ENCODE measurements around the gene MRPL12. TPM values are rescaled to one million over a fixed set of nuclear protein-coding genes. Genes with fewer than 3 reads are reported as not detected.

MRPL12 gene
- total and polyA plus RNA-seq, 3 experiments from 2014 or later: 53.6 to 255 (median 246) TPM

- H3K4me1 Mint-ChIP-seq: peaks cover 3 to 8% (median 5%) of the 10 kb centered on the region in 3 donors
- no peaks in the 10 kb centered on the region for H3K36me3 Mint-ChIP-seq
- Histone ChIP-seq H3K4me3 (ENCODE audit: low read length) (no peak overlapping the region), H3K4me1 (ENCODE audit: insufficient read depth, low read length) (peaks cover 9% of the 10 kb centered on the region), H3K36me3 (ENCODE audit: insufficient read depth, low read length) (no peaks in the 10 kb centered on the region), H3K27ac (ENCODE audit: low read depth, low read length) (no peak overlapping the region), H3K9me3 (ENCODE audit: low read length) (no peaks in the 10 kb centered on the region), H3K27me3 (ENCODE audit: insufficient read depth, low read length, poor library complexity, severe bottlenecking) (no peaks in the 10 kb centered on the region)
- peaks cover 0 to 1% (median 0%) of the 10 kb centered on the region in 5 donors for H3K9me3 Mint-ChIP-seq
- peak overlapping the region in 1 of 8 donors; percentile 26 for H3K27ac Mint-ChIP-seq
- ChIA-PET CTCF (no interaction called here), POLR2A (interaction anchor here (0.6 kb wide), 1 partner anchor 324 kb away, joined by 4 read pairs; no protein-coding TSS in a partner anchor)
- no peak for DNase-seq
- no peak overlapping the region for H3K4me3 Mint-ChIP-seq
- no peaks in the 10 kb centered on the region for H3K27me3 Mint-ChIP-seq
Observed at GRCh38 chr17:81717049-81717765, 14.0 kb downstream of the MRPL12 start.

GRCh38 chr17:81717766-81718089, 14.6 kb downstream of the MRPL12 start:
- no peaks in the 10 kb centered on the region for H3K36me3 Mint-ChIP-seq
- H3K27ac ChIP-seq (ENCODE audit: low read depth, low read length): no peak overlapping the region
- ChIA-PET CTCF (no interaction called here), POLR2A (no interaction called here)
- H3K4me1 Mint-ChIP-seq: peaks cover 2 to 7% (median 3%) of the 10 kb centered on the region in 3 donors
- no peak overlapping the region for H3K4me3 ChIP-seq (ENCODE audit: low read length)
- peaks cover 7% of the 10 kb centered on the region for H3K4me1 ChIP-seq (ENCODE audit: insufficient read depth, low read length)
- H3K36me3 ChIP-seq (ENCODE audit: insufficient read depth, low read length): no peaks in the 10 kb centered on the region
- no peak overlapping the region for H3K4me3 Mint-ChIP-seq
- no peaks in the 10 kb centered on the region for H3K9me3 ChIP-seq (ENCODE audit: low read length)
- no peak overlapping the region for H3K27ac Mint-ChIP-seq
- H3K27me3 ChIP-seq (ENCODE audit: insufficient read depth, low read length, poor library complexity, severe bottlenecking): no peaks in the 10 kb centered on the region
- no peak for DNase-seq
- peaks cover 0 to 1% (median 0%) of the 10 kb centered on the region in 5 donors for H3K9me3 Mint-ChIP-seq
- no peaks in the 10 kb centered on the region for H3K27me3 Mint-ChIP-seq

GRCh38 chr17:81719410-81720266, 16.5 kb downstream of the MRPL12 start:
- Histone ChIP-seq H3K27ac (ENCODE audit: low read depth, low read length) (no peak overlapping the region), H3K4me3 (ENCODE audit: low read length) (no peak overlapping the region), H3K9me3 (ENCODE audit: low read length) (no peaks in the 10 kb centered on the region), H3K36me3 (ENCODE audit: insufficient read depth, low read length) (no peaks in the 10 kb centered on the region), H3K4me1 (ENCODE audit: insufficient read depth, low read length) (no peaks in the 10 kb centered on the region), H3K27me3 (ENCODE audit: insufficient read depth, low read length, poor library complexity, severe bottlenecking) (no peaks in the 10 kb centered on the region)
- H3K9me3 Mint-ChIP-seq: no peaks in the 10 kb centered on the region
- H3K27me3 Mint-ChIP-seq: peaks cover 0 to 7% of the 10 kb centered on the region in 2 donors
- no peaks in the 10 kb centered on the region for H3K36me3 Mint-ChIP-seq
- DNase-seq: no peak
- ChIA-PET CTCF (no interaction called here), POLR2A (no interaction called here)
- H3K27ac Mint-ChIP-seq: no peak overlapping the region
- no peak overlapping the region for H3K4me3 Mint-ChIP-seq
- no peaks in the 10 kb centered on the region for H3K4me1 Mint-ChIP-seq

GRCh38 chr17:81720267-81721071, 17.3 kb downstream of the MRPL12 start:
- Mint-ChIP-seq H3K27ac (no peak overlapping the region), H3K36me3 (no peaks in the 10 kb centered on the region), H3K9me3 (no peaks in the 10 kb centered on the region), H3K4me1 (no peaks in the 10 kb centered on the region), H3K4me3 (no peak overlapping the region), H3K27me3 (peaks cover 0 to 7% of the 10 kb centered on the region in 2 donors)
- POLR2A ChIA-PET: no interaction called here
- Histone ChIP-seq H3K9me3 (ENCODE audit: low read length) (no peaks in the 10 kb centered on the region), H3K36me3 (ENCODE audit: insufficient read depth, low read length) (no peaks in the 10 kb centered on the region), H3K4me1 (ENCODE audit: insufficient read depth, low read length) (no peaks in the 10 kb centered on the region), H3K27me3 (ENCODE audit: insufficient read depth, low read length, poor library complexity, severe bottlenecking) (no peaks in the 10 kb centered on the region), H3K4me3 (ENCODE audit: low read length) (no peak overlapping the region), H3K27ac (ENCODE audit: low read depth, low read length) (no peak overlapping the region)
- CTCF ChIA-PET: no interaction called here
- DNase-seq: no peak

- POLR2A ChIA-PET: interaction anchor here (0.6 kb wide), 2 partner anchors 55 to 101 kb away, joined by 3 to 5 read pairs; no protein-coding TSS in a partner anchor
- Mint-ChIP-seq H3K4me1 (no peaks in the 10 kb centered on the region), H3K4me3 (no peak overlapping the region), H3K27me3 (peaks cover 3 to 15% of the 10 kb centered on the region in 2 donors), H3K9me3 (no peaks in the 10 kb centered on the region), H3K27ac (no peak overlapping the region), H3K36me3 (no peaks in the 10 kb centered on the region)
- DNase-seq: no peak
- Histone ChIP-seq H3K4me3 (ENCODE audit: low read length) (no peak overlapping the region), H3K27ac (ENCODE audit: low read depth, low read length) (no peak overlapping the region), H3K27me3 (ENCODE audit: insufficient read depth, low read length, poor library complexity, severe bottlenecking) (no peaks in the 10 kb centered on the region), H3K36me3 (ENCODE audit: insufficient read depth, low read length) (no peaks in the 10 kb centered on the region), H3K4me1 (ENCODE audit: insufficient read depth, low read length) (no peaks in the 10 kb centered on the region), H3K9me3 (ENCODE audit: low read length) (no peaks in the 10 kb centered on the region)
- CTCF ChIA-PET: no interaction called here
Observed at GRCh38 chr17:81722184-81723120, 19.3 kb downstream of the MRPL12 start.

- POLR2A ChIA-PET: interaction anchor here (0.7 kb wide), 1 partner anchor 205 kb away, joined by 4 read pairs; no protein-coding TSS in a partner anchor
- H3K9me3 Mint-ChIP-seq: no peaks in the 10 kb centered on the region
- Histone ChIP-seq H3K9me3 (ENCODE audit: low read length) (no peaks in the 10 kb centered on the region), H3K4me3 (ENCODE audit: low read length) (no peak overlapping the region), H3K27ac (ENCODE audit: low read depth, low read length) (no peak overlapping the region), H3K36me3 (ENCODE audit: insufficient read depth, low read length) (no peaks in the 10 kb centered on the region), H3K27me3 (ENCODE audit: insufficient read depth, low read length, poor library complexity, severe bottlenecking) (no peaks in the 10 kb centered on the region), H3K4me1 (ENCODE audit: insufficient read depth, low read length) (no peaks in the 10 kb centered on the region)
- DNase-seq: no peak
- no peaks in the 10 kb centered on the region for H3K36me3 Mint-ChIP-seq
- no peak overlapping the region for H3K4me3 Mint-ChIP-seq
- CTCF ChIA-PET: no interaction called here
- no peak overlapping the region for H3K27ac Mint-ChIP-seq
- peaks cover 3 to 15% of the 10 kb centered on the region in 2 donors for H3K27me3 Mint-ChIP-seq
- no peaks in the 10 kb centered on the region for H3K4me1 Mint-ChIP-seq
Observed at GRCh38 chr17:81723651-81724209, 20.6 kb downstream of the MRPL12 start.

- no peak overlapping the region for H3K27ac Mint-ChIP-seq
- no peaks in the 10 kb centered on the region for H3K9me3 Mint-ChIP-seq
- H3K4me1 Mint-ChIP-seq: no peaks in the 10 kb centered on the region
- Histone ChIP-seq H3K27ac (ENCODE audit: low read depth, low read length) (no peak overlapping the region), H3K4me1 (ENCODE audit: insufficient read depth, low read length) (no peaks in the 10 kb centered on the region), H3K9me3 (ENCODE audit: low read length) (no peaks in the 10 kb centered on the region), H3K27me3 (ENCODE audit: insufficient read depth, low read length, poor library complexity, severe bottlenecking) (no peaks in the 10 kb centered on the region), H3K36me3 (ENCODE audit: insufficient read depth, low read length) (no peaks in the 10 kb centered on the region), H3K4me3 (ENCODE audit: low read length) (no peak overlapping the region)
- DNase-seq: no peak
- peaks cover 5 to 18% of the 10 kb centered on the region in 2 donors for H3K27me3 Mint-ChIP-seq
- no peaks in the 10 kb centered on the region for H3K36me3 Mint-ChIP-seq
- ChIA-PET CTCF (no interaction called here), POLR2A (no interaction called here)
- H3K4me3 Mint-ChIP-seq: no peak overlapping the region
Observed at GRCh38 chr17:81725439-81725838, 22.3 kb downstream of the MRPL12 start.
